Keratinocyte (primary cell): ENCODE results near the gene C3orf33.

ENCODE experiments used
- CTCF ChIP-seq, 3 experiments: IDR thresholded peaks in 1 of 3; conservative IDR thresholded peaks in 1 of 3; optimal IDR thresholded peaks in 1 of 3; 2 replicates in 2 of 3; 3 replicates in 1 of 3; pipeline versions ENCODE3 to v1.5.1; 2011; ENCODE audit warnings: low read length in 3 of 3, mild to moderate bottlenecking in 3 of 3, moderate library complexity in 2 of 3, control low read depth in 1 of 3, inconsistent platforms in 1 of 3; ENCODE audit not compliant: insufficient read depth in 2 of 3; ENCODE audit errors: extremely low read depth in 1 of 3
- EZH2 ChIP-seq: IDR thresholded peaks from one replicate; pipeline ENCODE4 v1.6.1; 2012; ENCODE audit warnings: inconsistent platforms, mild to moderate bottlenecking, low read length, moderate library complexity

- no peak for TF ChIP-seq CTCF (optimal IDR thresholded peaks at IDR 0.05 in 1 of 3, IDR thresholded peaks at IDR 0.05 in 1 of 3, conservative IDR thresholded peaks at IDR 0.05 in 1 of 3; ENCODE audit: extremely low read depth in 1 of 3, insufficient read depth in 2 of 3, low read length in 3 of 3)
- TF ChIP-seq EZH2, result no peak
Measured at GRCh38 chr3:155737844-155738460, 68.1 kb downstream of the C3orf33 start.
